Activated CD4-positive, alpha-beta T cell treated with anti-CD3 and anti-CD28 coated beads, Interleukin-2, Interleukin-6, amounts not matched to agents 100 ng/mL and 50 ng/mL, durations not matched to agents 16 hours and 8 hours (primary cell): ENCODE results near the gene KCNT1.

Experiments
- DNase-seq: peaks from one replicate; pipeline ENCODE4 v3.0.0-alpha.2; 2020

Gene KCNT1

DNA sequence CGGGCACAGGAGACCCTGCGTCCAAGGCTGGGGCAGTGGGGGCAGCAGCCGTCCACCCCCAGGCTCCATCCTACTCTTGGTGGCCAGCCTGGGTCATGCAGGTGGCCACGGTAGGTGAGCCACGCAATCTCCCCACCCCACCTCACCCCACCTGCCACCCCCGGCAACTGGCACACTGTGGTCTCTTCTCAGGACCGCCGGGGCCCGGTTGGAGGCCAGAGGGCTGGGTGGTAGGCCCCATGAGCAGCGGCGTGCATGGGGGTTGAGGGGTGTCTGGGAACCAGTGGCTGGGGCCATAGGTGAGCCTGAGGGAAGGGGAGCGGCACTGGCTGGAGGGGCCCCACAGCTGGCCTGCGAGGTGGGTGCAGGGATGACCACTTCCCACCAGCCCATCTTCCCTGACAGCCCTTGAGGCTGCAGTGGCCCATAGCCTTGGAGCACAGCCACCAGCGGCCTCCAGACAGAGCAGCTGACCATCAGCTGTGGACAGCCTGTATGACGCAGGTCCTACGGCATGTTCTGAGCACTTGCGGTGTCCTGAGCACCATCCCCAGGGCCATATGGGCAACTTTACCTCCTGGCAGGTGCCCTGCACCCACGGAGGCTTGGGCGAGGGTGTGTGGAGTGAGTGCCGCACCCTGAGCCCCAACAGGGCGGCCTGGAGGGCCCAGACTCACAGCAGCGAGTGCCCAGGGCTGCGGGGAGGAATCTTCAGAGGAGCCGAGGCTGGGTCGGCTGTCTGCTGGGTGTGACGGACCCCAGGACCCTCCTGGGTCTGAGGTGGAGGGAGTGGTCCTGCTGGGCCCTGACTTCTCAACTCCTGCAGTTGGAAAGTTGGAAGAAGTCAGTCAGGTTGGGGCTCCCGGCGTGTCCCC, 47.4 kb downstream of the KCNT1 start:
- no peak for DNase-seq

DNA sequence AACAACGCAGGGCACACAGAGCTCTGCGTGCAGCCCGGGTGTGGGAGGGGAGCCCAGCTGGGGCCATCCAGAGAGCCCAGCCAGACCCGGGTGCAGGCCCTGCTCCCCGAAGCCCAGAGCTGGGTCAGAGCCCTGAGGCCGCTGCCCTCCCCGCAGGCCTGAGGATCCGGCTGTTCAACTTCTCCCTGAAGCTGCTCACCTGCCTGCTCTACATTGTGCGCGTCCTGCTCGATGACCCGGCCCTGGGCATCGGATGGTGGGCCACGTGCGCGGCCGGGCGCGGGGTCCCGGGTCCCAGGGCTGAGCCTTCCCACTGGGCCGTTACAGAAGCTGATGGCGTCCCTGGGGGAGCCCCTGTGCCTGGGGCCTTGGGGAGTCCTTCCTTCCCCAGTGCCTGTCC, 48.8 kb downstream of the KCNT1 start:
- no peak for DNase-seq

DNA sequence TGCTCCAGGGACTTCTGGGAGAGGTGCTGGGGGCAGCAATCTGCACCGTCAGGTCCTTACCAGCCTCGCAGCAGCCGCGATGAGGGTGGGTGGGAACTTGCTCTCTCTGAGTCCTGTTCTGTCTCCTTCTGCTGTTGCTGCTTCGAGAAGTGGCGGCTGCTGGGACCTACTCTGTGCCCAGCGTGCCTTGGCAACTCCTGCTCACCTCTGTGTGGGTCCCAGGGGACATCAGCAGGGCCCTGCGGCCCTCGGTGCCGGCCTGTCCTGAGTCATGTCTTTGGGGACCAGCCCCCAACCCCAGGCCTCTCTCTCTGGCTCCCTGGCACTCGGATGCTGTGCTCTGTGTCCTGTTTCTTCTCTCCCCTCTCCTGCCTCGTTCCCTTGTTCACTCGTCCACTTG, 49.5 kb downstream of the KCNT1 start:
- DNase-seq: no peak

DNA sequence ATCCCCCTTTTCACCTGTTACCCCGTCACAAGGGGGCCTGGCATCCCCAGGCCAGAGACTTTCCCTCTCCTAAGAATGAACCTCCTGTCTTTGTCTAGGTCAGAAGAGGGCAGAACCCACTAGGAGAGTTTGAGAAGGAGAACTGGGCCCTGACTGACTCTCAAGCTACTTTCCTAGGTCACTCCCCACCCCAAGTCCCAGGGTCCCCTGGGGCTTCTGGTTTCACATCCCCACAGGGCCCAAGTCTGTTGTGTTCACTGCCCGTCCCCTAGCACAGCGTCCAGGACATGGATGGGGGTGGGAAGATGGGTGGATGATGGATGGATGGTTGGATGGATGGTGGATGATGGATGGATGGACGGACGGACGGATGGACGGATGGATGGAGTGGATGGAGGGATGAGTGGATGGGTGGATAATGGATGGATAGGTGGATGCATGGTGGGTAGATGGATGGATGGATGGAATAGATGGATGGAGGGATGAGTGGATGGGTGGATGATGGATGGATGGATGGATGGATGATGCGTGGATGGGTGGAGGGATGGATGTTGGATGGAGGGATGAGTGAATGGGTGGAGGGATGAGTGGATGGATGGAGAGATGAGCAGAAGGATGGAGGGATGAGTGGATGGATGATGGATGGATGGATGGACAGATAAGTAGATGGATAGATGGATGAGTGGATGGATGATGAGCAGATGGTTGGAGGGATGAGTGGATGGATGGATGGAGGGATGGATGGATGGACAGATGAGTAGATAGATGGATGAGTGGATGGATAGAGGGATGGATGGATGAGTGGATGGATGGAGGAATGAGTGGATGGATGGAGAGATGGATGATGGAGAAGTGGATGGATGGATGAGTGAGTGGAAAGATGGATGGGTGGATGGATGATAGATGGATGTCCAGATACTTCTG, 50.6 kb downstream of the KCNT1 start:
- no peak for DNase-seq

DNA sequence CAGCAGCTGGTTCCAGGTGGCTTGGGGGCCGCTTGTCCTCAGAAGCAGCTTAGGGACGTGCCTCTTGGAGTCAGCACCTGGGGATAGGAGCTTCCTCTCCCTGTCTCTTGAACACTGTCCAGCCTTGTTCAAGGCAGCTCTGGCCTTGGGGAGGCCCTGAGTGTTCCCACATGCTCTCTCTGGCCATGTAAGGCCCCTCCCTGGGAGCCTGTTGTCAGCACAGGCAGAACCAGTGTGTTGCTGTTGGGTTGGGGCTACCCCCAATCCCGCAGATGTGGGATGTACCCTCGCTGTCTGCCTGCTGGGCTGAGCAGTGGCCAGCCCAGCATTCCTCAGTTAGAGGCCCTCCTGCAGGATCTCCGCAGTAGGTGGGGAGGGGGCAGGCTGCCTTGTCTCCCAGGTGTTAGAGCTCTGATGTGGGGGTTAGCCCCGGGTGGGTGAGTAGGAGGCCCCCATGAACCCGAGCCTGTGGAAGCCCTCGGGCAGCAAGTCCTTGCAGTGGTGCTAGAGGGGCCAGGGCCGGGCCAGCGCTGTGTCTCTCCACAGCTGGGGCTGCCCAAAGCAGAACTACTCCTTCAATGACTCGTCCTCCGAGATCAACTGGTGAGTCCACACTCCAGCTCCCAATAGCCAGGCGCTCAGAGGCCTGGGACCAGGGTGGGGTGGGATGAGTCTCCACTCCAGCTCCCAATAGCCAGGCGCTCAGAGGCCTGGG, 51.6 kb downstream of the KCNT1 start:
- no peak for DNase-seq

DNA sequence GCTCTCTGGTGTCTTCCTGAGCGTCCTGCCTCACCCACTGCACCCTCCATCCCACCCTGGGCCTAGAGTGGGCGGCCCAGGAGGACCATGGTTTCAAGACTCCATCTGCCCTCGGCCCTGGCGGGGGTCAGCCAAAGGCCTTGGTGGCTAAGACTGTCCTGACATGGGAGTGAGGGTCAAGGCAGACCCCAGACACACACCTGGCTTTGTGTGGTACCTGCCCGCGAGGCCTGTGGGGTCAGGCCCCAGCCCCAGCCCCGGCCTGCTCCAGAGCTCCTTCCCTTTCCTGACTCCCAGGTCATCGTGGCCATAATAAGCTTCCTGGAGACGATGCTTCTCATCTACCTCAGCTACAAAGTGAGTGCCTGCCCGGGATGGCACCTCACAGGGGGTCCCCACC, 54.6 kb downstream of the KCNT1 start:
- DNase-seq: no peak

DNA sequence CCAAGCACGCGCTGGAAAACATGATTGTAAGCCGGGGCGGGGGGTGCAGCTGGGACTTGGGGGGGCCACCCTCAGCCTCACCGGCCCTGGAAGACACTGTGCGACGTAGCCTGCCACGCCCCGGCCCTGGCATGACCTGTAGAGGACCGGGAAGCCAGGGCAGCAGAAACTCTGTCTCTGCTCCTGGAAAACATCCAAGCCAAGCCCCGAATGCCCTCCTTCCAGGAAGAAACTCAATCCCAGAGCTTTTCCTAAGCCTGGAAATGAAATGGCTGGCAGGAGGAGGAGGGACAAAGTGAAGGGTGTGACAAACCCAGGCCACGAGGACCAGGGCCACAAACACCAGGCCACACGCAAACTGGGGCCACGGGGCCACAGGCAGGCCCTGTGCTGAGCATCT, 55.4 kb downstream of the KCNT1 start:
- DNase-seq: no peak

DNA sequence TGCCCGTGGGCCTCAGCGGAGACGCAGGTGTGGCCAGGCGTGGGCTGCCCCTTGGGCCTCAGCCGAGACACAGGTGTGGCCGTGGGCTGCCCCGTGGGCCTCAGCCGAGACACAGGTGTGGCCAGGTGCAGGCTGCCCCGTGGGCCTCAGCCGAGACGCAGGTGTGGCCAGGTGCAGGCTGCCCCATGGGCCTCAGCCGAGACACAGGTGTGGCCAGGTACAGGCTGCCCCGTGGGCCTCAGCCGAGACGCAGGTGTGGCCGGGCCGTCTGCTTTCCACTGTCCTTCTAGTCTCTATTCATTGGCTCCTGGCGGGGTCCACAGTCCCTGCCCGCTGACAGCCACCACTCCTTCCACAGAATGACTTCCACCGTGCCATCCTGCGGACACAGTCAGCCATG, 56.1 kb downstream of the KCNT1 start:
- DNase-seq: no peak

DNA sequence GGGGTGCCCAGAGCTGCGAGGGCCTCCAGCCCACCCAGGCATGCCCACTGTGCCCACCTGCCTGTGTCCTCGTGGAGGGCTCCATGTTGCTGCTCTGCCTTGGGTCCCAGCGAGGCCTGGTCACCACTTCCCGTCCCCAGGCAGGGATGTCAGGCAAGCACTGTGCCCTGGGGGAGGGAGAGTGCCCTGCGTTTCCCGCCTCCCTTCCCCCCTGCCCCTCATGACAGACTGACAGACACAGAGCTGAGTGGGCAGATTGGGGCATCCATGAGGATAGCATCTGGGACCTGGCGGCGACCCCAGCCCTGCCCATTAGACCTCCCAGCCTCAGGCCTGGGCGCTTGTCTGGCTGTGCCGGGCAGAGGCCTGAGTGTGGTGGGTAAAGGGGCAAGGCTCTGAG, 56.9 kb downstream of the KCNT1 start:
- DNase-seq: no peak

DNA sequence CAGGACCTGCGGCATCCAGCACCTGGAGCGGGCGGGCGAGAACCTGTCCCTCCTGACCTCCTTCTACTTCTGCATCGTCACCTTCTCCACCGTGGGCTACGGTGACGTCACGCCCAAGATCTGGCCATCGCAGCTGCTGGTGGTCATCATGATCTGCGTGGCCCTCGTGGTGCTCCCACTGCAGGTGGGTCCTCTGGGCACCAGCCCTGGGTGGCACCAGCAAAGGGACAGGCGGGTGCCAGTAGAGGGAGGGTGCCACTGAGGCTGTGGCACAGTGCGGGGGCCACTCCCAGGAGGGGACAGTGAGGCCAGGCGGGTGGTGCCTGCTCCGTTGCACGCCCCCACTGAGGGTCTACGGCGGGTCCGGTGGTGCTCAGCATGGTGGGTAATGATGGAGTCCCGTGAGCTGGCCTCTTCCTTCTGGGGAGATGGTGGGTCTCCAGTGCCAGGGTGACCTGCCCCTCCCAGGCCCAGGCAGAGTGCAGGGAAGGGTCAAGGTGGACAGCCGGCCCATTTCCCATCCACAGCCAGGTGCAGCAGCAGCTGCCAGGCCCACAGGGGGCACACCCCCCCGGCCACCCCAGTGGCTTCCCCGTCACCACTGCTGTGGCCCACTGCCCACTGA, 57.8 kb downstream of the KCNT1 start:
- no peak for DNase-seq

DNA sequence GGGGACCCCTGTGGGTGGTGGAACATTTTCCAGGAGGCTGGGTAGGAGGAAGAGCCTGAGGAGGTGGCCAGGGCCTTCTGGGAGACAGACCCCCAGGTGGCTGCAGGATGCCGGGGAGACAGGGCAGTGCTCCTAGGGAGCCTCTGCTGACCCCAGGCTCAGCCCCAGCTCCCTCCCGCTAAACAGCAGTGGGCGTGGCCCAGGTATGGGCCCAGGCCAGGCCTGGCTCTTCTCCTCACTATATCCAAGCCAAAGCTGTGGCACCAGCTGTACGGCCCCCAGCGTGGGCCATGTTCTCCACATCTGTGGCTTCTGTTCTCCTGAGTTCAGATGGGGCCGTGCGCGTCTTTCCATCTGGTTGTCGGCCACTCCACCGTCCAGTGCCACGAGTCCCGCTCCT, 58.5 kb downstream of the KCNT1 start:
- no peak for DNase-seq

DNA sequence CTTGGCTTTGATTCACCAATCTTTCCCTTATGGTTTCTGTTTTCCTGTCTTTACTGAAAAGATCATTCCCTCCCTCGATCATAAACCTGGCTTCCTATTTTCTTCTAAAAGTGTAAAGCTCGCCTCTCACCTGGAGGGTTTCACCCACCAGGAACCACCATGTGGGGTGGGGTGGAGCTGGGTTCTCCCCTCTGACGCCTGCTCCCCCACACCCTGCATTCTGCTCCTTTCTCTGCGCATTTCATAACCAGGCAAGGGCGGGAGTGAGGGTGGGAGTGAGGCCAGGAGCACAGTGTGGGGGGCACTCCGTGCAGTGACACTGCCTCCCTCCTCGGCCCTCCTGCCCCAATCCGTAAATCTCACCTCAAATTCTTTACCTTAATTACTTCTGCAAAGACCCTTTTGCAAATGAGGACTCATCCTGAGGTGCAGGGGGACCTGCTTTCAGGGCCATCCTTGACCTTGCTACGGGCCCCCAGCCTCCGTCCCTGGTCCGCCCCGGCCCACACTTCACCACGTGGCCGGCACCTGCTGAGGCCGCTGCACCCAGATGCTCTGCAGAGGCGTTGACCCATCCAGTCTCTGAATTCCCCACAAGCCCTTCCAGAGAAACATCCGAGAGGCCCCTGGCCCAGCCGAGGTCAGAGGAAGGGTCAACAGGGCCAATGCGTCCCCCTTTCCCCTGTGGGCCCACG, 59.3 kb downstream of the KCNT1 start:
- no peak for DNase-seq

DNA sequence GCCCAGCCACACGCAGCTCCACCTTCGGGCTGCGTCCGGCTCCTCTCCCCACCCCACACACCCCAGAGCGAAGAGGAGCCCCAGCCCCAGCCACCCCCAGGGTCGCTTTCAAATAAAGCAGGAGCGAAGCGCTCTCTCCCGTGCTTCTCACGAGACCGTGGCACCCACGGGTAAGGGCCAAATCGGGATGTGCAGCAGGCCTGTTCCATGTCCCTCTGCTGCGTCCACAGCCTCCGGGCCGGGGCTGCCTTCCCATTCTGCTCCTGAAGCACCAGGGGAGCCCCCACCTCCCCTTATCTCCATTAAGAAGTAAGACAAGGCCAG, 59.8 kb downstream of the KCNT1 start:
- no peak for DNase-seq

DNA sequence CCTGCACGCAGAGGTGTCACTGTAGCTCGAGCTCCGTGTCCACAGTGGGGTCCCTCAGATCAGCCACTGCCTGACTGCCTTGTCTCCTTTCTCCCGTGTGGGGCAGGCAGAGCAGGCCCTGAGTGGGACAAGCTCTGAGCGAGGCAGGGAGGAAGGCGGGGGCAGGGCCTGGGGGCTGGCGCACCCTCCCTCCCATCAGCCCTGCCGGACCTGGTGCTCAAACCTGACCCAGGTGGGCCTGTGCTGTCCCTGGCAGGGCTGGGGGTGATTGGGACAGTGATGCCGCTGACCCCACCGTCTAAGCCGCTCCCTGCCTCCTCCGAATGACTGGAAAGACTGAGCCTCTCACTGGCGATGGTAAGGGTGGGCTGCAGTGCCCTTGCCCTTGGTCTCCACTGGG, 60.9 kb downstream of the KCNT1 start:
- DNase-seq: no peak

DNA sequence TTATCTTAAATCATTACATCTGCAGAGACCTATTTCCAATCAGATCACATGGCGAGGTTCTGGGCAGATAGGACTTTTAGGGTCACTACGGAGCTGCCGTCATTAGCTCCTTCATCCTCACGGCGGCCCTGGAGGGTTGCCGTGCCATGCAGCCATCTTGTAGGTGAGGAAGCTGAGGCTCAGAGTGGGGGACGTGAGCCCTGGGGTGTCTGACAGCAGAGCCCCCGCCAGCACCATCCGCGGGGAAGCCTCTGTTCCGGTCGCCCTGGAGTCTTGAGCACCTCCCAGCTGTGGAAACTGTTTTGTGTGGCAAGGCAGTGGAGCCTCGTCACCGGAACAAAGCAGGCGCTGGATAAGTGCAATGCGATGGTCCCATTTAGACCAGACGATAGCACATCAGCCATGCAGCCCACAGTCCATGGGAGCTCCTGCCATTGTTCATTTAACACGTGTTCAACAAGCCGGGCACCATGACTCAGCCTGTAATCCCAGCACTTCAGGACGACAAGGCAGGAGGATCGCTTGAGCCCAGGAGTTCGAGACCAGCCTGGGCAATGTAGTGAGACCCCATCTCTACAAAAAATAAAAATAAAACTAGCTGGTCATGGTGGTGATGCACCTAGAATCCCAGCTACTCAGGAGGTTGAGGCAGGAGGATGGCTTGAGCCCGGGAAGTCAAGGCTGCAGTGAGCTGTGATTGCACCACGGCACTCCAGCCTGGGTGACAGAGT, 61.9 kb downstream of the KCNT1 start:
- no peak for DNase-seq

DNA sequence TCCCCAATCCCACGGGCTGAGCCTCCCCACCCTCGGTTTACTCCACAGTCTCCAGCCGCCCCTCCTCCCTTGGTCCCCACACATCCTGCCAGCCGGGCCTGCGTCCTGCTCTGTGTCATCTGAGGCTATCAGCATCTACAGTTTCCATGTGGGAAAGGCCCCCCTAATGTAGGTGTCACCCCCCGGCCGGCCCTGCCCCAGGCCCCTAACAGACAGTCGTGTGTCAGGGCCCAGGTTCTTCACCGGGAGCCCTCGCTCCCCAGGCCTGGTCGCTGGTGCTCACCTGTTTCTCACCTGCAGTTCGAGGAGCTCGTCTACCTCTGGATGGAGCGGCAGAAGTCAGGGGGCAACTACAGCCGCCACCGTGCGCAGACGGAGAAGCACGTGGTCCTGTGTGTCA, 62.7 kb downstream of the KCNT1 start:
- DNase-seq: no peak

DNA sequence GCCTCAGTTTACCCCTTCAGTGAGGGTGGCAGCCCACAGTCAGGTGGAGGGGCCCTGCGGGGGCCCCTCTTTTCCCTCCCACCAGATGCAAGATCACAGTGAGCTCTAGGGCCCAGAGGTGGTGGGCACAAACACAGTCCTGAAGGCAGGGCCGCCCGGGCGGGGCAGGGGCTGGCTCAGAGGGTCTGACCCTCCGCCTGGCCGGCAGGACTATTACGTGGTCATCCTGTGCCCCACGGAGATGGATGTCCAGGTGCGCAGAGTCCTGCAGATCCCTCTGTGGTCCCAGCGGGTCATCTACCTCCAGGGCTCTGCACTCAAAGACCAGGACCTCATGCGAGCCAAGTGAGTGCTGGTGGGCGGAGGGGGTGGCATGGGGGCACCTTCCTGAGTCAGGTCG, 63.4 kb downstream of the KCNT1 start:
- DNase-seq: no peak

DNA sequence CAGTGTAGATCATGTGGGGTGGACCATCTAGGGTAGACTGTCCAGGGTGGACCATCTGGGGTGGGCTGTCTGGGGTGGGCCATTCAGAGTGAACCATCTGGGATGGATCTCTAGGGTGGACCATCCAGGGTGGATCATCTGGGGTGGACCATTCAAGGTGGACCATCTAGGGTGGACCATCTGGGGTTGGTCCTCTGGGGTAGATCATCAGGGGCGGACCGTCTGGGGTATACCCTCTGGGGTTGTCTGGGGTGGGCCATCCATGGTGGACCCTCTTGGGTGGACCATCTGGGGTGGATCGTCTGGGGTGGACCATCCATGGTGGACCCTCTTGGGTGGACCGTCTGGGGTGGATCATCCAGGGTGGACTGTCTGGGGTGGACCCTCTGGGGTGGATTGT, 64.3 kb downstream of the KCNT1 start:
- no peak for DNase-seq

DNA sequence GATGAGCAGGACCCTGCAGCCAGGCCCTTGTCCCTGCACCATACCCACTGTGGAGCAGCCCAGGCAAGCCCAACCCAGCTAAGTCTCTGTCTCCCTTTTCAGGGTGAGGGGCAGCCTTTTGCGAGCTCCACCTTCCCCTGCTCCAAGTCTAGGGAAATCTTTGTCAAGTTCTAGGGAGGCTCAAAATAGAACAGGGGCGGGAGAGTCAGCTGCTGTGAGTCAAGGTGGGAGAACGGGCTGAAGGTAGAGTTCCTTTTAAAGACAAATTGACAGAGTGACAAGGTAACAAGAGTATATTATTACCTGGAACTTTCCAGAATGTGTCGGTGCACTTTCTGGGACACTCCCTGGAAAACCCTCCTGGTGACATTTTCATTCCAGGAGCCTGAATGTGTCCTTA, 64.7 kb downstream of the KCNT1 start:
- DNase-seq: no peak

DNA sequence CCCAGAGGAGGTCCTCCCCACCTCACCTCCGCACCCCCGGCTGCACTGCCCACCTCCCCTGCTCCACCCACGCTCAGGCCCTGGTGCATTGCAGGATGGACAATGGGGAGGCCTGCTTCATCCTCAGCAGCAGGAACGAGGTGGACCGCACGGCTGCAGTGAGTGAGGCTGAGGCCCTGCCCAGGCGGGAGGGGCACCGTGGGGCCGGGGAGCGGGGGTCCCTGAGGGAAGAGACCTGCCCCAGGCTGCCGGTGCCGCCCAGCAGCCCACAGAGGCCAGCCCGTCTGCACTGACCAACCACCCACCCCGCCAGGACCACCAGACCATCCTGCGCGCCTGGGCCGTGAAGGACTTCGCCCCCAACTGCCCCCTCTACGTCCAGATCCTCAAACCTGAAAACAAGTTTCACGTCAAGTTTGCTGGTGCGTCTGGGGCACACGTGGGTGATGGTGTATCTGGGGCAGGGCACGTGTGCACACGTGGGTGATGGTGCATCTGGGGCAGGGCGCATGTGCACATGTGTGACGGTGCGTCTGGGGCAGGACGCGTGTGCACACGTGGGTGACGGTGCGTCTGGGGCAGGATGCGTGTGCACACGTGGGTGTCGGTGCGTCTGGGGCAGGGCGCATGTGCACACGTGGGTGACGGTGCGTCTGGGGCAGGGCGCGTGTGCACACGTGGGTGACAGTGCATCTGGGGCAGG, 66.7 kb downstream of the KCNT1 start:
- no peak for DNase-seq
